ENCODE measurements around the gene ADAMTSL3.

ADAMTSL3 gene

DNA sequence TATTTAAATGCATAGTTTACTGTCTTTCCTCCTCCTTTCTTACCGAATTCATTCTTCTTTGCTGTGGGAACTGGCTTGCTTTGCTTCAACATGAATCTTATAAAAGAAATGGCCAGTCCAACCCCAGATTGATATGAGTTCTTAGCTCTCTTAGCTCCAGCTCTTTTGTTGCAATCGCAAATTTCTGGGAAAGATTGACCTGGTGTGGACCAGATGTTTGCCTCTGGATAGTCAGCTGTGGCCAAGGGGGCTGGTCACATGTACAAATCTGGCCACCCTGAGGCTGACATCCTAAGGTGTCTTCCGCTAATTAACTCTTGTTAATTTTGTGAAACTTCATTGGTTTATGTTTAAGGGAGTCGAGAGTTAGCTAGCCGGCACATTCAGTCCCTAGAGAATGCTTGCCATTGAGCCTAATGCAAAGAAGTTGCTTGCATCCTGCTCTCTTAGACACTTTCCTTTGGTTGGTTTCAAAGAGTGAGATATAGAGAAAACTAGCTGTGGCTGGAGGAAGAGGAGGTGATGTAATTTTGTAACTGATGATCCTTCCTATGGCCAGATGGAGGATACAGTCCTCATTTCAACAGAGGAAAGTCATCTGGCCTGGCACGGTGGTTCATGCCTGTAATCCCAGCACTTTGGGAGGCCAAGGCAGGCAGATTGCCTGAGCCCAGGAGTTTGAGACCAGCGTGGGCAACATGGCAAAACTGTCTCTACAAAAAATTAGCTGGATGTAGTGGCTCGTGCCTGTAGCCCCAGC lies 162.4 kb downstream of the ADAMTSL3 start:
- DNase-seq (ENCODE audit: low spot score): no peak

GRCh38 chr15:83818591-83818990 lies 164.7 kb downstream of the ADAMTSL3 start:
- DNase-seq (ENCODE audit: low spot score): no peak

GRCh38 chr15:83830381-83830780 lies 176.5 kb downstream of the ADAMTSL3 start:
- no peak for DNase-seq (ENCODE audit: low spot score)

DNA sequence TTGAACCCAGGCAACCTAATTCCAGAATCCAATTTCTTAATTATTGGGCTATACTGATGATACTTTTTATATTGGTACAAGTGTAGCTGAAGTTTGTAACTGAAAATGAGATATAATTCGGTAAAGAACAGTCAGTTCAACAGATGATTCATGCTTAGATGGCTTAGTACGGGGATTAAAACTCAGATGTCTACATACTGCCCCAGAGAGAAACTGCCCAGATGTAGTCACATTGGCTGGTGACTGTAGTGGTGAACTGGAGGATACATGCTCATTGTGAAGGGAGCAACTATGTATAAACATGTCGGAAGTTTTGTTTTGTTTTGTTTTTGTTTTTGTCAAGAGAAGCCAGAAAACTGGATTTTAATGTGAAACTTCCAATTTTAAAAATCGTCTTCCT lies 179.6 kb downstream of the ADAMTSL3 start:
- no peak for DNase-seq (ENCODE audit: low spot score)

DNA sequence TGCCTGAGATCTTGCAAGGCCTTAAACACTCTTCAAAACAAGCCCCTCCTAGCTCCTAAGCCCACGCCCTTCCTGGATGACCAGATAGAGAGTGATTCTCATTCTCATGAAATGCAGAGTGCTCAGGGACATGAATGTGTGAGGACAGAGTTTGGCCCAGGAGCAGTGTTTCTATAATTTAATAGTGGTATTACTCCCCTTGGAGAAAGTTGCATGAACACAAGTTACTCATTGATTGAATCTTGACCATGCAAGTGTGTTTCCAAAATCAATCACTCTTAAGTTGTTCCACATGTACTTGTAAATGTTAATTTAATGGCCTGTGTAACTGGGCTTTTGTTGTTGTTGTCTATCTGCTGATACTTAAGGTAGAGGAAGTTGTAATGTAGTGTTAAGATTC lies 181.6 kb downstream of the ADAMTSL3 start:
- DNase-seq (ENCODE audit: low spot score): no peak

GRCh38 chr15:83837945-83838571 lies 184.1 kb downstream of the ADAMTSL3 start:
- no peak for DNase-seq (ENCODE audit: low spot score)

DNA sequence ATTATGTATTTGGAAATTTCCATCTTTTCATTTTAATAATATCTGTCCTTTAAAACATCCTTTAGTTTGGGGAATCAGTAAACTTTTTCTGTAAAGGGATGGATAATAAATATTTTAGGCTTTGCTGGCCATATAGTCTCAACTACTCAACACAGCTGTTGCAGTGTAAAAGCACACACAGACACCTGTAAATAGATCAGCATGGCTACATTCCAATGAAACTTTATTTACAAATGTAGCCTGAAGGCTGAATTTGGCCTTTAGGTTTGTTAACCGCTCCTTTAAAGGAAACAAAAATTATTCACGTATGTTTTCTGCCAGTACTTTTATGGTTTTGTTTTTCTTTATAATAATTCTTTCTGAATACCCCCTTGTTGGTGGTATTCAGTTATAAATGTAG lies 184.8 kb downstream of the ADAMTSL3 start:
- no peak for DNase-seq (ENCODE audit: low spot score)

- DNase-seq (ENCODE audit: low spot score): no peak
Measured at GRCh38 chr15:83842281-83842680, 188.4 kb downstream of the ADAMTSL3 start.

GRCh38 chr15:83843471-83843871 lies 189.5 kb downstream of the ADAMTSL3 start:
- peak; percentile 82 for DNase-seq (ENCODE audit: low spot score)

DNA sequence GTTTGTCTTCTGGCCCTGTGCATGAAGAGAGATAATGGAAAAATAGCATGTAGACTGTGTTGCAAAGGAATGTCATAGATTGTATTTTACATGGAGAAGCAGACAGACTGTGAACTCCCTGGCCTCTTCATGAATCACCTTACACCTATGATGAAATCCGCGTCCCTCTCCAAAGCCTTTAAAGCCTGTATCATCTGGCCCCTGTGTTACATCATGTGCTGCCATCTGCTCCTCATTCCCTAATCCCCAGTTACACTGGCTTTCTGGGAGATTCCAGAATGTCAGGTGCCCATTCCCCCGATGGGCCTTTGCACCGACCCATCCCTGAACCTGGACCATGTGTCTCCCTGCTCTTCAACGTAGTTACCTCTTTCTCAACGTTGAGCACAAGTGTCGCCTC lies 190.8 kb downstream of the ADAMTSL3 start:
- DNase-seq (ENCODE audit: low spot score): no peak

DNA sequence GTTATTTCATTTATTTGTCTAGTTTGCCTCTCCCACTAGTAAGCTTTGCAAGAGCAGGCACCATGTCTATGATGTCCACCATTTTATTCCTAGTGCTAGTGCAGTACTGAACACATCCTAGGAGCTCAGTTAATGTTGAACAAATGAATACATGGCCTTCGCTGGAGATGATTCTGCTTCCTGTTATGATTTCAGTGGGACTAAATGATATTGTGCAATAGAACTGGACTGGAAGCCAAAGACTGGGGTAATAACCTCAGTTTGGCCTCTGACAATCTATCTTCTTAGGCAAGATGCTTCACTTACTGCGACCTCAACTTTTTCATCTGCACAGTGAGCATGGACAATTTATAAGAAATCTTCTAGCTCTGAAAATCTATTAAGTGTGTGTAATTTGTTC lies 191.3 kb downstream of the ADAMTSL3 start:
- no peak for DNase-seq (ENCODE audit: low spot score)

DNA sequence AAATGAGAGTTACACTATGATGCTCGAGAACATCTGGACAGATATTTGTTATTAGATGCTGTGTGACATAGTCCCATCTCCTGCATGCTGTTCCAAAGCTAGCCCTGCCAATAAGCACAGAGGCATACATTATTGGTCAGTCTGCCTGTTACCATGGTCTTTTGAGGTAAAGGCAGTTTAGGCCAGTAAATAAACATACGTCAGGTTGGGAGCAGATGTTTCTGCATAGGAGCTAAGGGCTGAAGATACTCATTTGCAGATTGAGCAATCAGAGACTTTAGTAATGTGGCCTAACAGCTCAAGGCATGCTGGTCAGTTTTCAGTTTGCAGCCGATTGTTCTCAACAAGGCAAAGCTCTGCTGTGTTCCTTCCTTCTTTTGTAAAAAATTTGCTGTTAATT lies 192.9 kb downstream of the ADAMTSL3 start:
- DNase-seq (ENCODE audit: low spot score): no peak

DNA sequence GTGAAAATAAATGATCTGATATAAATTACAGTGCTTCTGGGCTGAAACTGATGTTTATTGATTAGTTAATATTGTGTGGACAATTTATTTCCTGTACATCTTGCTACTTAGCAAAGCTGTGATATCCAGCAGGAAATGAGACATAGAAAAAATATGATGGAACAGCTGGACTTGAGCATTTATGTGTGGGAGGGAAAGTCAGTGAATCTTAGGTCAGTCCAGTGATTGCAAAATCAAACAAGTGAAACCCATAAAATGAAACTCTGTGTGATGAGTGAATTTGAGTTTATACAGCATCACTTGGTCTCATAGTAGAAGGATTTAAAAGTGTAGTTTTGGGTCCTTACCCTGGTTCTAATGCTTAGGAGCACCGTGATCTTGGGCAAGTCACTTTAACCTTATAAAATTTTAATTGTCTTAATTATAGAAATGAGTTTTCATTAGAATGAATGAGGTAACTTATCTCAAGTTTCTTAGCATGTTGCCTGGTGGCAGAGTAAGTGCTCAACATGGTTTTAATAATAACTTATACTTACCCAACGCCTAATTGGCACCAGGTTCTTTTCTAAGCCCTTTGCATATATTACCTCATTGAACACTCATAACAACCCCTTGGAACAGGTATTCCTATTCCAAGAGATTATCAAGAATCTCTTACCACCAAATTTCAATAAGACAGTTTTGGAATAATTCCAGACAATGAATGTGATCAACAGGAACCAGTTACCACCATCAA lies 194.6 kb downstream of the ADAMTSL3 start:
- no peak for DNase-seq (ENCODE audit: low spot score)

DNA sequence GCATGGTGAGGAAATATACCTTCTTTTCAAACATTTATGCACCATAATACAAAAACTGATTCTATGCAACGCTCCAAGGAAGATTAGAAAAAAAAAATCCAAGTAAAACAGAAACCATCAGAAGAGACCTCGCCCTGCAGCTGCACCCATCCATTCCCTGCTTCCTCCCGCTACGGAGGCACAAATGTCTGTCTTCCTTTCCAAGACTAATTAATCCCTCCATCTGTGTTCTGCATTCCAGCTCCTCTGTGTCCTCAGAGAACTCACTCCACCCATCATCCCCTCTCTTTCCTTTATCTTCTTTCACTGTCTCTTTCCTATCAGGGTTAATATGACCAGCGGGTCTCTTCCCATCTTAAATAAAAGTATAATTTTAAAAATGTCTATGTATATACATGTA lies 196.1 kb downstream of the ADAMTSL3 start:
- no peak for DNase-seq (ENCODE audit: low spot score)

GRCh38 chr15:83850501-83851245 lies 196.8 kb downstream of the ADAMTSL3 start:
- DNase-seq (ENCODE audit: low spot score): no peak

DNA sequence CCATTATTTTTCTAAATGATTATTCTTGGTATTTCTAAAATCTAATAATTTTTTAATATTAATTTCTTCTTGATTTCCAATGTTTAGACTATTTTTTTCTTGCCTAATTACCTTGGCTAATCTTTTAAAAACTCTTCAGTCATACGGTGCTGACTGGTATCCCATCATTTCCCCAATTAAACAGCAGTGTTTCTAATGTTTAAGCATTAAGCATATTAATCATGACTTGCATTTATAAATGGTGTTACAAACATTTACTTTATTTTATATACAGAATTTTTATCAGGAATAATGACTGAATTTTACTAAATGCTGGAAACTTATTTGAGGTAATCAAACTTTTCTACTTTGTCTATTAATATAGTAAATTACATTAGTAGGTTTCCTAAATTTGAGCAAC lies 199.3 kb downstream of the ADAMTSL3 start:
- no peak for DNase-seq (ENCODE audit: low spot score)

- no peak for DNase-seq (ENCODE audit: low spot score)
Measured at GRCh38 chr15:83854321-83854720, 200.4 kb downstream of the ADAMTSL3 start.

- DNase-seq (ENCODE audit: low spot score): no peak
Measured at GRCh38 chr15:83854950-83855707, 201.2 kb downstream of the ADAMTSL3 start.

DNA sequence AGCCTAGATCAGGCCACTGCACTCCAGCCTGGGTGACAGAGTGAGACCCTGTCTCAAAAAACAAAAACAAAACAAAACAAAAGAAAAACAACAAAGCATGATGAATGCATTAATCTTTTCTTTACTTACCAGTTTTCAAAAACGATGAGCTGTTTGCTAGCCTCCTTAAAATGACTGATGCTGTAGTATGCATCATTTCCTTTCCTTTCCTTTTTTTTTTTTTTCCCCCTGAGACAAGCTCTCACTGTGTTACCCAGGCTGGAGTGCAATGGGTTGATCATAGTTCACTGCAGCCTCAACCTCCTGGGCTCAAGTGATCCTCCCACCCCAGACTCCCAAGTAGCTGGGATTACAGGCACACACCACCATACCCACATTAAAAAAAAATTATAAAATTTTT lies 202.0 kb downstream of the ADAMTSL3 start:
- DNase-seq (ENCODE audit: low spot score): no peak

- no peak for DNase-seq (ENCODE audit: low spot score)
Measured at GRCh38 chr15:83858820-83859505, 205.0 kb downstream of the ADAMTSL3 start.

DNA sequence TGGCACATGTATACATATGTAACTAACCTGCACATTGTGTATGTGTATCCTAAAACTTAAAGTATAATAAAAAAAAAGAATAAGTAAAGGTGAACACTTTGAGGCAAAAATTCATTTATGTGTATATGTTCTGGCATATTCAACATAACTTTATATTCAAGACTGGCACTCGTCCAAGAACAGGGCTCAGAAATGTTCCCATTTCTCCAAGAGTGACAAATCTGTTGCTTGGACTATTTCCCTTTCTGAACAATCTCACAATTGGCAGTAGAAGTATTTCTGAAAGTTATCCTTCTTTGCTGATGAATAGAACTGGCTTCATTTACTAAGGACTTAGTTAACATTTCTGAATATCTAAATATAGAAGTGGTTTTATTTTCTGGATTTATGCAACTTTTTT lies 212.8 kb downstream of the ADAMTSL3 start:
- DNase-seq (ENCODE audit: low spot score): no peak
